ENCODE data around the gene HHIPL1.

Gene HHIPL1

GRCh38 chr14:99611646-99612045, 33.3 kb upstream of the HHIPL1 start:
- no peak for DNase-seq (ENCODE audit: low read depth, low spot score)

- DNase-seq (ENCODE audit: low read depth, low spot score) = no peak
Observed at GRCh38 chr14:99612071-99612737, 32.7 kb upstream of the HHIPL1 start.

- DNase-seq (ENCODE audit: low read depth, low spot score) = peak; percentile 79
Observed at GRCh38 chr14:99612738-99613330, 32.1 kb upstream of the HHIPL1 start.

DNA sequence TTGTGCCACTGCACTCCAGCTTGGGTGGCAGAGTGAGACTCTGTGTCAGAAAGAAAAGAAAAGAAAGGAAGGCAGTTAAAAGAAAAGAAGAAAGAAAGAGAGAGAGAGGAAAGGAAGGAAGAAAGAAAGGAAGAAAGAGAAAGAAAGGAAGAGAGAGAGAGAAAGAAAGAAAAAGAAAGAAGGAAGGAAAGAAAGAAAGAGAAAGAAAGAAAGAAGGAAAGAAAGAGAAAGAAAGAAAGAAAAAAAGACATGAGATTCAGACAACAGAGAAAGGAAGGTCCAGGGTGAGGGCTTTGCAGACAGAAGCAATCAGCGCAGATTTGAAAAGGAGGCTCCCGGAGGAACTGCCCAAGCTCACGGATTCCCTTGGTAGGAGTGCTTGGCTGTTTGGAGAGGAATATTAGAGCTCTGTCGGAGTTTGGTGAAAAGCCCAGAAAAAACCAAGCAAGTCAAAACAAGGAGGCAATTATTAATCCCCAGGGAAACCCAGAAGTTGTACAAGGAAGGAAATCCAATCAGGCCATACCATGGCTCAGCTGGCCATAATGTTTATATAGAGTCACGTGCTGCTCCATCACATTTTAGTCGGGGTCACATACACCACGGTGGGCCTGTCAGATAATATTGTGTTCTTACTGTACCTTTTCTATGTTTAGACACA, 29.3 kb upstream of the HHIPL1 start:
- DNase-seq (ENCODE audit: low read depth, low spot score) = peak; percentile 36

DNA sequence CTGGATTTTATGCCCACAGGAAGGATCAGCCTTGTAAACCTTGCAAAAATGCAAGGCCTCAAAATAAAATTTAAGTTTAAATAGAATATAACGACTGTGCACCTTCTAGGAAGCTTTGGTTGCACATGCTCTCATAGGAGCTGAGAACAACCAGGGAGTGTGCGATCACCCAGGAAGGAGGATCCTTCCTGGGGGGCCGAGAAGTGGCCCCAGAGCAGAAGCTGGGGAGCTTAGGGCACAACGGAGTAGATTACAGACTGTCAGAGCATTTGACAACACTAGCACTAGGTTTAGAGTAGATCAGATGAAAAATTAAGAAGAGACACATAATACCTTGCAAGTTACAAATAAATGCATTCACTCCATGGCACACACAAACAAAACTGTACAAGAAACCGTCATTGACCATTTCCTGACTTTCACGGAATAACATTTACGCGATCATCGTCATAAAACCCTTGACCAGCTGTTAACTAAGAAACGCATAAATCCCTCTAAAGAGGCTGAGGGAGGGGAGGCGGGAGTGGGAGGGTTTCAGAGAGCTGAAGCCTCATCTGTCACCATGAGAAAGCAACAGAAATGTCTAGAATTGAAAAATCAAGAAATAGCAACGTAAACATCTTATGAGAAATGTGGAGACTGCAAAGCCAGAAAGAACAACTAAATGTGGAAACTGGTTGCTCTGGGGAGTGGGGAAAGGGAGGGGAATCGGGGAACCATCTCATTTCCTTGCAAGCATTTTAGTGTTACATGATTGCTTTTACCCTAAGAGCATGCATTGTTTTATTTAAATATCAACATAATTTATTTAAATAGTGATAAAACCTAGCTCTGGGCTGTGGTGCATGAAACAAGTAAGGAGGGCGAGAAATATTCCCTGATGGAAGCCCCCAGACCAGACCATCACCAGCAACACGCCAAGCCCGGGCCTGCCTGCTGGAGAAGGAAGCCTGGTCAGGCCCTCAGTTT, 27.8 kb upstream of the HHIPL1 start:
- DNase-seq (ENCODE audit: low read depth, low spot score) = no peak

GRCh38 chr14:99619835-99620834, 24.8 kb upstream of the HHIPL1 start:
- peak; percentile 44 for DNase-seq (ENCODE audit: low read depth, low spot score)

DNA sequence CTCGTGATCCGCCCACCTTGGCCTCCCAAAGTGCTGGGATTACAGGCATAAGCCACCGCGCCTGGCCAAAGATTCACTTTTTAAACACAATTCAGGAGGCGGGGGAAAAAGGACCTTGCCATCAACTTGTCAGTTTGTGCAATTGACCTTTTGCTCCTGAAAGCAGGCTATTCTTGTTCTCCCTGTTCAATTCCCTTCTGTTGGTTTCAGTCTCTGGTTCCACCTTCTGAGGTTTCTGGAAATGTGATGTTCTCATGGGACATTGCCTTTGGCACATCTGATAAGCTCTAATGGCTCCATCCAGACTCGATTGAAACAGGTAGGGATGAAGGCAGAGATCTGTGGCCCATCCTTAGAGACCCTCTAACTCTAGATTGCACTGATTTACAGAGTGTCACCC, 23.0 kb upstream of the HHIPL1 start:
- no peak for DNase-seq (ENCODE audit: low read depth, low spot score)

- DNase-seq (ENCODE audit: low read depth, low spot score) = no peak
Observed at GRCh38 chr14:99624024-99624423, 20.9 kb upstream of the HHIPL1 start.

DNA sequence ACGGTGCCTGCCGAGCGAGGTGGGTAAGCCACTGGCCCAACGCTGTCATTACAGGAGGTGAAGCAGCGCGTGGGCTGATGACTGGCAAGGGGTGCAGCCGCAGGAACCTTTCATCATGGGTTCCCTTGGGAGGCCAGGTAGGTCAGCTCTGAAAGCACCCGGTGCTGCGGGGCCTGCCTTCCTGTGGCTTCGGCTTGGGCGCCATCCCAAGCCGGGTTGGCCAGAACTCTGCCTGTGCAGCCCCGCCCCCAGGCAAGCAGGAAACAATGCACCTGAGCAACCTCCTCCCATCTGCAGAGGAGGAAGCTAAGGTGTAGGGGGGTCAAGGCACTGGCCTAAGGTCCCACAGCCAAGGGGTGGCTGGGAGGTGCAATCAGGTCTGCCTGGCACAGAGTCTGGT, 20.0 kb upstream of the HHIPL1 start:
- no peak for DNase-seq (ENCODE audit: low read depth, low spot score)

DNA sequence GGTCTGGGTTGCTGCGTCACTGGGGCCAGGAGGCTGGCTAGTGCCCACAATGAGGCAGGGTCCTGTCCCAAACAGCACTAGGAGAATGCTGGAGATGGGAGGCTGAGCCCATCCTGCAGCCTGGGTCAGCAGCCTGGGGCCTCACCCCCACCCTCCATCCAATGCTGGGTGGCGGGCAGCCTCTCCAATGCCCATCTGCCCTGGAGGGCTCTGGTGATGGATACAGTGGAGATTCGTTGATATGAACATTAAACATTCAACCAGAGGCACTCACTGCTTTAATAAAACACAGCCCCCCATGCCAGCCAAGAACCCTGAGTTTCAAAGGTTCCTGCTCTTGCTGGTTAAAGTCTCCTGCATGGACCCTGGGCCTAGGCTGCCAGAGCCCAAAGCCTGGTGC, 19.5 kb upstream of the HHIPL1 start:
- no peak for DNase-seq (ENCODE audit: low read depth, low spot score)

GRCh38 chr14:99626041-99626648, 18.8 kb upstream of the HHIPL1 start:
- peak; percentile 34 for DNase-seq (ENCODE audit: low read depth, low spot score)

GRCh38 chr14:99627100-99627499, 17.8 kb upstream of the HHIPL1 start:
- no peak for DNase-seq (ENCODE audit: low read depth, low spot score)

DNA sequence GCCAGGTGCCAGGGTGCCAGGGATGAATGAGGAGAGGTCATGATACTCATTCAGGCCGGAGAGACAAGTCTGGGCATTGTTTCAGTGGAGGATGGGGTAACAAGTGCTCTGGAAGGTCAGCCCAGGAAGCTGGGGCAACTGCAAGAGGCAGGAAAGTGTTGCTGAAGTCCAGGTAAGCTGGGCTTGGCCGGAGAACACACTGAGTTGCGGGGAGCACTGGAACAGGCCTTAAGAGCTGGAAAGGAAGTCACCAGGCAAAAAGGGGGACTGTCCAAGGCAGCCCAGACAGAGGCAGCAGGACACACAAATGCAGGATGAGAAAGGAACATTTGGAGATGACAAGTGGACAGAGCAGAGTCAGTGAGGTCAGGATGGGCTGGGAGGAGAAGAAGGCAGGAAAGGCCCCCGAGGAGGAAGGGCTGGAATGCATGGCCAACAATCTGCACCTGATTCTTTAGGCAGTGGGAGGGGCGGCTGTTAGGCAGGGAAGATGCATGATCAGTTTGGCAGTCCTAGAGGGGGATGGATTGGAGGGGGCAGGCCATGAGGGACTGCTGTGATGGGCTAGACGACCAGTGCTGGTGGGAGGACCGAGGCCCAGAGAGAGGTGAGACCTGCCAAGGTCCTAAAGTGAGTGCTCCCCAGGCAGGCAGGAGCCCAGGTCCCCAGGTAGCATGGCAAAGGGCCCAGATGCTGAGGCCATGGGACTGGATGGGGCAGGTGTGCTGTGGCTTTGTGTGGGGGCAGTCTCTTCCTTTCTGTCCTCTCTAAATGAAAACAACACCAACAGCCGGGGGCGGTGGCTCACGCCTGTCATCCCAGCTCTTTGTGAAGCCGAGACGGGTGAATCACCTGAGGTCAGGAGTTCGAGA, 17.2 kb upstream of the HHIPL1 start:
- no peak for DNase-seq (ENCODE audit: low read depth, low spot score)

DNA sequence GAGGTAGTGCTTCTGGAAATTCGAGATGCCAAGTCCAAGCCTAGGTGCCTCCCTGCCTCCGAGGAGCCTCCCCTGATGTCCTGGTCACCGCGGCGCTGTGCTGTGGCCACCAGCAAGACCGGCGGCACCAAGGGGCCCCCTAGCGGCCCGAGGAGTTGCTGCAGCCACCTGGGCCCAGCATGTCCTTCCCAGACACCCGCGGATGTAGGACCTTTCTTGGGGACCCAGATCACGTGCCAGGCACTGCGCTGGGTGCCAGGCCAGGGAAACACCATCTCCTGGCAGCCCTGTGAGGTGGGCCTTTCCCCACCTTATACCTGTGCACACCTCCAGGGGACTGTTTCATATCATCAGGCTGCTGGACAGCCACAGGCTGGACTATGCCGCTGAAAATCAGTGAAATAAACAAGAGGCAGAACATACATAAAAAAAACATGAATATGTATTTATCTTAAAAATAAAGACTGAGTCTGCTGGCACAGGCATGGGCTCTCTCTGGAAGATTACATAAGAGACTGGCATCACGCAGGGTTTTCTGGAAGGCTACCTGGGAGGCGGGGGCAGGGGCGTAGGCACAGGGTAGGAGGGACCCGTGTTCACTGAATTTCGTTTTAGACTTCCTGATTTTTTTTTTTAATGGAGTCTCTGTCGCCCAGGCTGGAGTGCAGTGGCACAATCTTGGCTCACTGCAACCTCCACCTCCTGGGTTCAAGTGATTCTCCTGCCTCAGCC, 15.9 kb upstream of the HHIPL1 start:
- DNase-seq (ENCODE audit: low read depth, low spot score) = peak; percentile 89

DNA sequence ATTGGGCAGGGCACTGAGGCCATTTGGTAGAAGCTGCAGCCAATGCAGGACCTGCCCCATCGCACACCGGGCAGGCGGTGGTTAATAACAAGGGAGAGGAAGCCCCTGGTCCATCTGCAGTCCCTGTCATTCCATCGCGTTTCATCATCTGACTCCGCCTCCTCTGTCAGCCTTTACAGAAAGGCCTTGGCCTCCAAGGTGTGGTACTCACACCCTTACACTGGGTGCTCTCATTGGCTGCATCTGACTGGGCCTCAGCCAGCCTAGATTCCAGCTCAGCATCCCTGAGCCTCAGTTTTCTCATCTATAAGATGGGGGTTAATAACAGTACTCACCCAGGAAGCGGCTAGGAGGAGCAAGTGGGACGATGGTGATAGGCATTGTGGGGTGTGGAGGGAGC, 14.7 kb upstream of the HHIPL1 start:
- no peak for DNase-seq (ENCODE audit: low read depth, low spot score)

DNA sequence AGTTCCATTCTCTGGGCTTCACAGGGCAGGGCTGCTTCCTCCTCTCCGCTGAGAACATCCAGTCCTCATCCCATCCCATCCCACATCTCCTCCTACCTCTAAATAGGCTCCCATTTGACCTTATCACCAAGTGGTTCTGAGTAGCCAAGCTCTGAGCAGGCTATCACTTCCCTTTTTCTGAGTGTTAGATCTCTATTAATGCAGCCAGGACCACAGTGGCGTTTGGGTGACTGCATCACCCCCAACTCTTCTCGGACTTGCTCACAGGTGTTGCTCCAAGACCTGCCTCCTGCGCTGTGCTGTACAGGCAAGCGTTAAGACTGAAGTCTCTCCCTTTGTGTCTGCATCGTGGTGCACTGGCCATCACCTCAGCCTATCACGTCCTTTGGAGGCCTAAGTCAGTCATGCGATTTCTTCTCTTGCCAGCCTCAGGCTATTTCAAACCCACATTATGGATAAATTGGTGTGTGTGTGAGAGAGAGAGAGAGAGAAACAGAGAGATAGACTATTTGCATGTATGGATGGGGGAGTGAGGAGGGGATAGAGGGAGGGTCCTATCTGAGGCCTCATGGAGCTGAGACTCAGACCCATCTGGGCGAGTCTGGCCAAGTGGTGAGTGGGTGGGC, 12.4 kb upstream of the HHIPL1 start:
- no peak for DNase-seq (ENCODE audit: low read depth, low spot score)

GRCh38 chr14:99633141-99633540, 11.8 kb upstream of the HHIPL1 start:
- DNase-seq (ENCODE audit: low read depth, low spot score) = no peak

- no peak for DNase-seq (ENCODE audit: low read depth, low spot score)
Observed at GRCh38 chr14:99633918-99634317, 11.0 kb upstream of the HHIPL1 start.
